Activated CD4-positive, alpha-beta T cell treated with anti-CD3 and anti-CD28 coated beads for 1 hour (primary cell): ENCODE measurements around the gene TEX28.
"Not testable (repeated sequence)": the region's sequence is repeated elsewhere in the genome, so short reads cannot be mapped to it uniquely, and the experiment has no call there.

Experiments used
- DNase-seq: peaks from one replicate; pipeline ENCODE4 v3.0.0-alpha.2; 2020

TEX28 gene

GRCh38 chrX:154310616-154311536 is 16.0 kb upstream of the TEX28 start:
- no peak for DNase-seq

- no peak for DNase-seq
These were observed 14.3 kb upstream of the TEX28 start for GRCh38 chrX:154309041-154309775.

- DNase-seq: peak; percentile 58
These were observed 13.4 kb upstream of the TEX28 start for GRCh38 chrX:154308108-154308946.

GRCh38 chrX:154307202-154307601 is 12.3 kb upstream of the TEX28 start:
- DNase-seq: no peak

- no peak for DNase-seq
These were observed 10.7 kb upstream of the TEX28 start for GRCh38 chrX:154305541-154306205.

GRCh38 chrX:154304846-154305245 is 9.9 kb upstream of the TEX28 start:
- no peak for DNase-seq

- no peak for DNase-seq
These were observed 8.6 kb upstream of the TEX28 start for GRCh38 chrX:154303476-154303875.

- DNase-seq: not testable (repeated sequence)
These were observed 8.1 kb upstream of the TEX28 start for GRCh38 chrX:154302998-154303397.

GRCh38 chrX:154300816-154301215 is 5.9 kb upstream of the TEX28 start:
- no peak for DNase-seq

- DNase-seq: no peak
These were observed 3.4 kb upstream of the TEX28 start for GRCh38 chrX:154298312-154298711.

- DNase-seq: no peak
These were observed 1.8 kb upstream of the TEX28 start for GRCh38 chrX:154296731-154297130.

GRCh38 chrX:154295664-154296310 is 863 bp upstream of the TEX28 start, which contains the start of gene TKTL1:
Gene TKTL1 (plus strand): TSS chrX:154295795. CDS start chrX:154295860, 65 bp downstream.
- DNase-seq: no peak

- DNase-seq: not testable (repeated sequence)
These were observed 8.5 kb downstream of the TEX28 start for GRCh38 chrX:154286406-154286805.

- not testable (repeated sequence) for DNase-seq
These were observed 10.2 kb downstream of the TEX28 start for GRCh38 chrX:154284489-154285338.

- not testable (repeated sequence) for DNase-seq
These were observed 25.7 kb downstream of the TEX28 start for GRCh38 chrX:154269245-154269644.

- not testable (repeated sequence) for DNase-seq
These were observed 31.9 kb downstream of the TEX28 start for GRCh38 chrX:154263072-154263471.

GRCh38 chrX:154258711-154259110 is 36.2 kb downstream of the TEX28 start:
- DNase-seq: not testable (repeated sequence)

- DNase-seq: not testable (repeated sequence)
These were observed 37.6 kb downstream of the TEX28 start, which contains the start of gene OPN1MW3 for GRCh38 chrX:154257282-154257681. Gene OPN1MW3 (plus strand): TSS chrX:154257582. CDS start chrX:154257620, 38 bp downstream.

- DNase-seq: not testable (repeated sequence)
These were observed 46.8 kb downstream of the TEX28 start for GRCh38 chrX:154248076-154248475.

- not testable (repeated sequence) for DNase-seq
These were observed 47.4 kb downstream of the TEX28 start for GRCh38 chrX:154247377-154248045.
